ENCODE data around the gene PLCL2.

The PLCL2 gene

DNA sequence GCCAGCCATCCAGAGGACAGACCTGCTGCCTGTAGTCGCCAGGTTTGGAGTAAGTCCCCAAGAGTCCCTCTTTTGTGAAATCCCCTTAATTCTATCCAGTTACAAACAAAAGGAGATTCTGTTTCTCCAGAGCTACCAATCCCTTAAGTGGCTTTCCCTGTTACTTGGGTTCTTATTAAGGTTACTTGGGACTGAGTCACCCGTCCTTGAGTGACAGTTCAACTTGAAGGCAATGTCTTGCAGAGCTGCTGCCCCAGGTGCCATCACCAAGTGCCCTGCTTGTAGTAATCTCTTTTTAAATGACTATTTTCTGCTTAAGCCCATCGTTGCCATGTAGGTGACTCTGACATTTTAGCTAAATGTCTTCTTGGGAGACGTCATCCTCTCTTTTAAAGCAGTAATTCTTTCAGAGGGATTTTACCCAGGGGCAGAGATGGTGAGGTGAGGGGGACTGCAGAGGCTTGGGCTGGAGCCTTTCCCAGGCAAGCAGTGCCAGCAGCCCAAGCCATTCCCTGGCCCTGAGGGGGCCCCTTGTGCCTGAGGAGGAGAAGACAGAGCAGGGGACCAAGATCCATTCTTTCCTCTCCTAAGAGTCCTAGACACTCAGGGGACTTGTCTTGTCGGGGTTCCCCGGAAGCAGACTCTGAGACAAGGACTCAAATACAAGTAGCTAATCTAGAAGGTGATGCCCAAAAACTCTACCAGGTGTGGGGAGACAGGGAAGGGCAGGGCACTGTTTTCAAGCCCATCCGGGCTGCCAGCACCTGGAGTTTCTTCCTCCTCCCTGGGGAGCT, 253.7 kb downstream of the PLCL2 start:
- TF ChIP-seq, protein P1, sequence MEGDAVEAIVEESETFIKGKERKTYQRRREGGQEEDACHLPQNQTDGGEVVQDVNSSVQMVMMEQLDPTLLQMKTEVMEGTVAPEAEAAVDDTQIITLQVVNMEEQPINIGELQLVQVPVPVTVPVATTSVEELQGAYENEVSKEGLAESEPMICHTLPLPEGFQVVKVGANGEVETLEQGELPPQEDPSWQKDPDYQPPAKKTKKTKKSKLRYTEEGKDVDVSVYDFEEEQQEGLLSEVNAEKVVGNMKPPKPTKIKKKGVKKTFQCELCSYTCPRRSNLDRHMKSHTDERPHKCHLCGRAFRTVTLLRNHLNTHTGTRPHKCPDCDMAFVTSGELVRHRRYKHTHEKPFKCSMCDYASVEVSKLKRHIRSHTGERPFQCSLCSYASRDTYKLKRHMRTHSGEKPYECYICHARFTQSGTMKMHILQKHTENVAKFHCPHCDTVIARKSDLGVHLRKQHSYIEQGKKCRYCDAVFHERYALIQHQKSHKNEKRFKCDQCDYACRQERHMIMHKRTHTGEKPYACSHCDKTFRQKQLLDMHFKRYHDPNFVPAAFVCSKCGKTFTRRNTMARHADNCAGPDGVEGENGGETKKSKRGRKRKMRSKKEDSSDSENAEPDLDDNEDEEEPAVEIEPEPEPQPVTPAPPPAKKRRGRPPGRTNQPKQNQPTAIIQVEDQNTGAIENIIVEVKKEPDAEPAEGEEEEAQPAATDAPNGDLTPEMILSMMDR (IDR thresholded peaks at IDR 0.05): no peak
